B cell (primary cell): ENCODE data around the gene UBAC2. TPM values are rescaled to one million over a fixed set of nuclear protein-coding genes. Genes with fewer than 3 reads are reported as not detected.

Experiments used
- ATAC-seq: fragments of 200-7000 bp; cut with Tn5 transposase; one replicate; pipeline ENCODE4 v1.10.0; 2021; ENCODE audit warnings: low read depth, mild to moderate bottlenecking, moderate number of reproducible peaks, moderate library complexity
- CTCF ChIA-PET: fragments of 350-600 bp; sonication (Branson Sonifier 250); formaldehyde crosslinking; loops from one replicate; lab custom pipeline; 2021; ENCODE audit warnings: antibody characterized with exemption, inconsistent platforms; lab: Charles Lee
- POLR2A ChIA-PET: fragments of 350-600 bp; sonication (Branson Sonifier 250); formaldehyde crosslinking; loops from one replicate; lab custom pipeline; 2021; ENCODE audit warnings: antibody characterized with exemption; lab: Charles Lee
- DNase-seq: peaks from one replicate; pipeline ENCODE4 v3.0.0; 2013
- H2AFZ ChIP-seq: 2 replicates; pipeline ENCODE4 v1.6.1; 2012; ENCODE audit warnings: mild to moderate bottlenecking, low read depth, low read length; ENCODE audit not compliant: insufficient read depth, poor library complexity, severe bottlenecking
- H3K27ac ChIP-seq, 2 donors: 1 replicate in 1 of 2; 2 replicates in 1 of 2; pipeline ENCODE4 v1.5.1; 2012 to 2013; ENCODE audit warnings: low read length in 2 of 2, mild to moderate bottlenecking in 2 of 2, moderate library complexity in 1 of 2
- H3K27me3 ChIP-seq, 4 experiments: fragments of 200-600 bp in 1 of 4; sonication (generic) in 1 of 4; replicated peaks in 1 of 4; 1 replicate in 2 of 4; 2 replicates in 2 of 4; pipeline versions ENCODE4 v1.6.1 to v1.7.0; 2013 to 2016; ENCODE audit warnings: low read length in 3 of 4, mild to moderate bottlenecking in 2 of 4, mixed read lengths in 1 of 4, moderate library complexity in 1 of 4; ENCODE audit not compliant: insufficient read depth in 4 of 4, control insufficient read depth in 3 of 4; ENCODE audit errors: control extremely low read depth in 1 of 4
- H3K36me3 ChIP-seq, 2 experiments: replicated peaks in 1 of 2; 1 replicate in 1 of 2; 2 replicates in 1 of 2; pipeline versions ENCODE4 v1.6.1 to v1.7.1; 2013; ENCODE audit warnings: low read length in 1 of 2; ENCODE audit not compliant: insufficient read depth in 2 of 2, control insufficient read depth in 1 of 2; ENCODE audit errors: control extremely low read depth in 1 of 2, extremely low read depth in 1 of 2
- H3K4me1 ChIP-seq, 2 donors: fragments of 200-600 bp in 1 of 2; sonication (generic) in 1 of 2; 1 replicate in 1 of 2; 2 replicates in 1 of 2; pipeline versions ENCODE4 v1.5.1 to v1.6.1; 2013 to 2017; ENCODE audit warnings: low read length in 2 of 2; ENCODE audit not compliant: control insufficient read depth in 2 of 2, insufficient read depth in 2 of 2
- H3K4me2 ChIP-seq: replicated peaks from 2 replicates; pipeline ENCODE3; 2012; ENCODE audit warnings: mild to moderate bottlenecking, low read depth, low read length; ENCODE audit not compliant: poor library complexity, severe bottlenecking
- H3K4me3 ChIP-seq, 5 experiments: fragments of 200-600 bp in 1 of 5; sonication (generic) in 1 of 5; 1 replicate in 3 of 5; 2 replicates in 2 of 5; pipeline versions ENCODE4 v1.5.1 to v1.7.0; 2011 to 2016; ENCODE audit warnings: low read length in 4 of 5, mild to moderate bottlenecking in 4 of 5, low read depth in 2 of 5, control low read depth in 1 of 5, moderate library complexity in 1 of 5; ENCODE audit not compliant: insufficient read depth in 1 of 5; ENCODE audit errors: control extremely low read depth in 1 of 5, extremely low read depth in 1 of 5
- H3K79me2 ChIP-seq: fragments of 200-600 bp; sonication (generic); one replicate; pipeline ENCODE4 v1.6.0; 2016; ENCODE audit warnings: low read length; ENCODE audit not compliant: control insufficient read depth, insufficient read depth
- H3K9ac ChIP-seq: fragments of 200-600 bp; sonication (generic); 2 replicates; pipeline ENCODE4 v1.6.1; 2017; ENCODE audit warnings: mild to moderate bottlenecking, low read length, moderate library complexity
- H3K9me3 ChIP-seq, 3 donors: one replicate each; pipeline versions ENCODE4 v1.6.1 to v1.7.1; 2013; ENCODE audit warnings: low read length in 2 of 3; ENCODE audit not compliant: control insufficient read depth in 2 of 3, insufficient read depth in 1 of 3; ENCODE audit errors: control extremely low read depth in 1 of 3
- H4K20me1 ChIP-seq: 2 replicates; pipeline ENCODE4 v1.6.0; 2012; ENCODE audit warnings: mild to moderate bottlenecking, low read length; ENCODE audit not compliant: insufficient read depth, control insufficient read depth, poor library complexity, severe bottlenecking
- H3K27ac Mint-ChIP-seq: one replicate; pipeline ENCODE4 v1.8.0; 2021; ENCODE audit warnings: mixed read lengths
- H3K27me3 Mint-ChIP-seq: one replicate; pipeline ENCODE4 v1.8.0; 2021; ENCODE audit warnings: mixed read lengths
- H3K4me1 Mint-ChIP-seq: one replicate; pipeline ENCODE4 v1.8.0; 2021; ENCODE audit warnings: mixed read lengths
- H3K4me3 Mint-ChIP-seq: one replicate; pipeline ENCODE4 v1.8.0; 2021; ENCODE audit warnings: mixed read lengths
- H3K9me3 Mint-ChIP-seq: one replicate; pipeline ENCODE4 v1.8.0; 2022; ENCODE audit warnings: mixed read lengths; ENCODE audit not compliant: insufficient read depth
- CTCF ChIP-seq: fragments of 200-600 bp; IDR thresholded peaks from one replicate; pipeline ENCODE4 v1.8.0; 2022; ENCODE audit warnings: antibody characterized with exemption, mild to moderate bottlenecking
- EZH2 ChIP-seq: IDR thresholded peaks from 2 replicates; pipeline ENCODE4 v1.6.1; 2012; ENCODE audit warnings: borderline replicate concordance, low read depth, mild to moderate bottlenecking, moderate library complexity, low read length; ENCODE audit not compliant: insufficient read depth, poor library complexity, severe bottlenecking
- WGBS: methylation state at CpG from one replicate; pipeline ENCODE4 v1.1.5; 2013; ENCODE audit warnings: missing lambda C conversion rate; ENCODE audit not compliant: insufficient coverage; 5-methylcytosine and 5-hydroxymethylcytosine counted together
- intact Hi-C: fragments of 100-400 bp; cut with micrococcal nuclease; formaldehyde crosslinking; loops from one replicate; pipeline ENCODE4 v1.10.0; 2022
- polyA plus RNA-seq: library from polyadenylated mRNA; depleted of rRNA; stranded (reverse); fragments of >200 nt; gene quantifications from 2 replicates; pipeline ENCODE4 v1.2.3, GENCODE V29; 2012
- total RNA-seq, 2 donors: library from RNA; stranded (reverse); fragments of 120-200 nt in 1 of 2; gene quantifications; 1 replicate in 1 of 2; 2 replicates in 1 of 2; pipeline versions ENCODE4 v1.2.3 to v1.2.4, GENCODE V29; 2013 to 2022

UBAC2 gene
- total and polyA plus RNA-seq, 2 donors (not counting 1 experiment from before 2014, with no cell fraction given): 56.3 to 60.8 TPM

- H3K36me3 ChIP-seq: no peaks in the 10 kb centered on the region
- H3K4me2 ChIP-seq: no peak overlapping the region
- no peak overlapping the region for H2AFZ ChIP-seq
- H4K20me1 ChIP-seq: no peaks in the 10 kb centered on the region
- no peak overlapping the region for H3K27ac ChIP-seq
- peaks cover 0 to 3% (median 0%) of the 10 kb centered on the region in 4 experiments for H3K27me3 ChIP-seq
- no peak overlapping the region for H3K9ac ChIP-seq
- POLR2A ChIA-PET: no interaction called here
- CTCF ChIA-PET: interaction anchor here (0.8 to 2.5 kb wide), 4 partner anchors 21 to 143 kb away, joined by 3 to 9 read pairs (median 6); no protein-coding TSS in a partner anchor
- no peak for ATAC-seq
- no CpG with 5 or more reads among the region's 1 CpG for WGBS
- H3K4me3 ChIP-seq: no peak overlapping the region
- Mint-ChIP-seq H3K4me3 (no peak overlapping the region), H3K9me3 (no peaks in the 10 kb centered on the region), H3K27me3 (no peaks in the 10 kb centered on the region), H3K27ac (no peak overlapping the region), H3K4me1 (peaks cover 15% of the 10 kb centered on the region)
- intact Hi-C loops: no loop called here
- H3K4me1 ChIP-seq: peaks cover 12 to 14% of the 10 kb centered on the region in 2 donors
- DNase-seq: no peak
- H3K9me3 ChIP-seq: peaks cover 0 to 2% (median 0%) of the 10 kb centered on the region in 3 donors
- TF ChIP-seq EZH2: no peak
- TF ChIP-seq CTCF: no peak
- no peaks in the 10 kb centered on the region for H3K79me2 ChIP-seq
Measured at GRCh38 chr13:99412856-99413255, 212.2 kb downstream of the UBAC2 start.

- no peaks in the 10 kb centered on the region for H3K27me3 Mint-ChIP-seq
- peaks cover 0 to 3% (median 0%) of the 10 kb centered on the region in 4 experiments for H3K27me3 ChIP-seq
- WGBS: 97% methylated on average over 15 of the region's 15 CpGs
- no peak overlapping the region for H3K4me3 Mint-ChIP-seq
- ChIA-PET CTCF (interaction anchor here (2.4 kb wide), 1 partner anchor 22 kb away, joined by 9 read pairs; no protein-coding TSS in a partner anchor), POLR2A (interaction anchor here (0.6 kb wide), 1 partner anchor 118 kb away, joined by 4 read pairs; no protein-coding TSS in a partner anchor)
- no peak overlapping the region for H3K27ac ChIP-seq
- peaks cover 23 to 27% of the 10 kb centered on the region in 2 donors for H3K4me1 ChIP-seq
- H3K9me3 ChIP-seq: peaks cover 0 to 2% (median 0%) of the 10 kb centered on the region in 3 donors
- H4K20me1 ChIP-seq: no peaks in the 10 kb centered on the region
- no peak for ATAC-seq
- H3K9me3 Mint-ChIP-seq: no peaks in the 10 kb centered on the region
- no peak overlapping the region for H3K4me2 ChIP-seq
- no peak overlapping the region for H2AFZ ChIP-seq
- TF ChIP-seq CTCF (no peak), EZH2 (no peak)
- H3K27ac Mint-ChIP-seq: no peak overlapping the region
- no peak overlapping the region for H3K4me3 ChIP-seq
- no peaks in the 10 kb centered on the region for H3K79me2 ChIP-seq
- no peak overlapping the region for H3K9ac ChIP-seq
- intact Hi-C loops: no loop called here
- H3K4me1 Mint-ChIP-seq: peaks cover 24% of the 10 kb centered on the region
- DNase-seq: no peak
- H3K36me3 ChIP-seq: no peaks in the 10 kb centered on the region
Measured at GRCh38 chr13:99414048-99414995, 213.7 kb downstream of the UBAC2 start.
